NCI-H345 (cell line): ENCODE measurements around the gene LENG8.
"Not testable (repeated sequence)": the region's sequence is repeated elsewhere in the genome, so short reads cannot be mapped to it uniquely, and the experiment has no call there.

Experiments
- DNase-seq: peaks from one replicate; lab custom pipeline; 2025; lab: John Stamatoyannopoulos, UW

The LENG8 gene

DNA sequence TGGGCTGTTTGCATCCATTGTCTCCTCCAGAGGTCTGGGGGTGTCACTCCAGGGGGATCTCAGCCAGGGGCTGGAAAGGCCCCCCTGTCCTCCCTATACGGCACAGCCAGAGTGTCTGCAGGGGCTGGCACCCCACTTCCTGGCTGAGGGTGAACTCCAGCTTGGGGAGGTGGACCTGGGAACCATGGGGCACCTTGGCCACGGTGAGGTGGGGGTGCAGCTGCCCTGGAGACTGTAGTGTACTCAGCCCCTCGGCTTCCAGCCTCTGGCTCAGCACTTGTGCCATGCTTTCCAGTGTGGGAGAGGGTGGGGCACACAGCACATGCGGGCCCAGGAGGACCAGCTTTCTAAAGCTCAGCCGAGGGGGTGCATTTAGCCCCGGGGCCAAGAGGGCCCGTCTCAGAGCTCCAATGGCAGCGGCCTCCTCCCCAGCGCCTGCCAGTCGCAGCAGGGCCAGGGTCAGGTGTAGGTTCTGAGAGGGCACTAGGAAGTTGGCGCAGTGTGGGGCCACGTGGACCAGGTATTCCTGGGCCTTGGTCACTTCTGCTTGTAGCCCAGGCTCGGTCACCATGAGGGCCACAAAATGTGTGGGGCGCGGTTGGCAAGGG, 13.2 kb downstream of the LENG8 start:
- no peak for DNase-seq

DNA sequence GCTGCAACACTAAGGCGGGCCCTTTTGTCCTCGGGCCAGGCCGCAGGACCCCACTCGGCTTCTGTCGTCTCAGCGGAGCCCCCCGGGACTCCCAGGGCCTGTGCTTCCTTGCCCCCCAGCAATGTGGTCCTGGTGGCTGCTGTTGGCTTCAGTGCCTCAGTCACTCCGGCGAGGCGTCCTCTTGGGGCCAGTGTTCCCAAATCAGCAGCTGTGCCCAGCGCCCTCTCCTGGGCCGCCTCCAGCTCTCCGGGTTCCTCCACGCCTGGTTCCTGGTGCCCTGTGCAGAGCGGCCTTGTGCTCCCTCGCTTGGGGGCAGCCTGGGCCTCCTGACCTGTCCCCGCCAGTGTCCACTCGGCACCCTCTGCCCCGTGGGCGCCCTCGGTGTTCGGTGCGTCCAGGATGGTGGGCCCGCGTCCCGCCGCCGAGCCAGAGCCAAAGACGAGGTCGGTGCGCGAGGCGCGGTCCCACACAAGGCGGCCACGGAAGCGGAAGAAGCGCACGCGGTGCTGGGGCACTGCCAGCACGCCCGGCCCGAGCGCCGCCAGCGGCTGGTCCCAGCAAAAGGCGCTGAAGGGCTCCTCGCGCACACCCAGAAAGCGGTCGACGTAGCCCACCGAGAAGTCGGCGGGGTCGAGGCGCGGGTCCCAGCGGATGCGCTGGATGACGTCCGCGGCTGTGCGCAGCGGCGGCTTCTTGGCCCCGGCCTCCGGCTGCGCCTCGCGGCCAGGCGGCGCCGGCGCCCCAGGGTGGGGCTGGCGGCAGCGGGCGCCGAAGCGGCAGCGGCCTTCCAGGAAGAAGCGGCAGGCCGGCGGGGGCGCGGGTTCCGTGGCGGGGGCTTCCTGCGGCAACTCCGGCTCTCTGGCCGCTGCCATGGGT, 13.9 kb downstream of the LENG8 start:
- no peak for DNase-seq

DNA sequence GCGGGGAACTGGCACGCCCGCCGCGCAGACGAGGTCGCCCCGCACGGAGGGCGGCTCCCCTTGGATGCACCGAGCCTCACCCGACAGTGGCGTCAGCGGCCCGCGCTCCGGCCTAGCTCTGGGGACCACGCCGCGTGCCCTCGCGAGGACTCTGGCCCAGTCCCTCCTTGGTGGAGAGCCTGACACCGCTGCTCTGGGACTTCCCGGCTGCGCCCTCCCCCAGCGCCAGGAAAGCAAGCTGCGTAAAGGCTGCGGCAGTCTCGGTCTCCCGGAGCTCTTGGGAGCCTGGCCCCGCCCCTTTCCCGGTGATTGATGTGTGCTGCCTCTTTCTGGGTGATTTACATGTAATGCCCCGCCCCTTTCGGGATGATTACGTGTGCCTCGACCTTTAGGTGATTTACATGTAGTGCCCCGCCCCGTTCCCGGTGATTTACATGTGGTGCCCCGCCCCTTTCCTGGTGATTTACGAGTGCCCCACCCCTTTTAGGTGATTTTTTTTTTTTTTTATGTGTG, 14.6 kb downstream of the LENG8 start, which contains the start of gene LENG9:
Gene LENG9, minus strand, starts transcription at position 248 of the 513 bp plus-strand sequence. CDS start 252 bp downstream, outside the sequence.
- DNase-seq, result peak; percentile 36

DNA sequence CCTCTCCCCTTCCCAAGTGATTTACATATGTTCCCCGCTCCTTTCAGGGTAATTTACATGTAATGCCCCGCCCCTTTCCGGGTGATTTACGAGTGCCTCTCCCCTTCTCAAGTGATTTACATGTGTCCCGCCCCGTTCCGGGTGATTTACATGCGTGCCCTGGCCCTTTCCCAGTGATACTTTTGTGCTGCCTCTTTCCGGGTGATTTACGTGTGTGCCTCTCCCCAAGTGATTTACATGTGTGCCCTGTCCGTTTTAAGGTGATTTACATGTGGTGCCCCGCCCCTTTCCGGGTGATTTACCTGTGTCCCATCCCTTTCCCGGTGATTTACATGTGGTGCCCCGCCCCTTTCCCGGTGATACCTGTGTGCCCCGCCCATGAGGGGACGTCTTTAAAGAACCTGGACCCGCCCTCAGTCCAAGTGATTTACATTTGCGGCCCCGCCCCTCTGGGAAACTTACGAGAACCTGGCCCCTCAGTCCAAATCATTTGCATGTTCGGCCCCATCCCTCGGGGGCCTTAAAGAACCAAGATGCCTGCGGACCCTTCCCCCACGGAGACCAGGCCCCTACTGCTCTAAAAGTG, 15.1 kb downstream of the LENG8 start:
- peak; percentile 81 for DNase-seq

DNA sequence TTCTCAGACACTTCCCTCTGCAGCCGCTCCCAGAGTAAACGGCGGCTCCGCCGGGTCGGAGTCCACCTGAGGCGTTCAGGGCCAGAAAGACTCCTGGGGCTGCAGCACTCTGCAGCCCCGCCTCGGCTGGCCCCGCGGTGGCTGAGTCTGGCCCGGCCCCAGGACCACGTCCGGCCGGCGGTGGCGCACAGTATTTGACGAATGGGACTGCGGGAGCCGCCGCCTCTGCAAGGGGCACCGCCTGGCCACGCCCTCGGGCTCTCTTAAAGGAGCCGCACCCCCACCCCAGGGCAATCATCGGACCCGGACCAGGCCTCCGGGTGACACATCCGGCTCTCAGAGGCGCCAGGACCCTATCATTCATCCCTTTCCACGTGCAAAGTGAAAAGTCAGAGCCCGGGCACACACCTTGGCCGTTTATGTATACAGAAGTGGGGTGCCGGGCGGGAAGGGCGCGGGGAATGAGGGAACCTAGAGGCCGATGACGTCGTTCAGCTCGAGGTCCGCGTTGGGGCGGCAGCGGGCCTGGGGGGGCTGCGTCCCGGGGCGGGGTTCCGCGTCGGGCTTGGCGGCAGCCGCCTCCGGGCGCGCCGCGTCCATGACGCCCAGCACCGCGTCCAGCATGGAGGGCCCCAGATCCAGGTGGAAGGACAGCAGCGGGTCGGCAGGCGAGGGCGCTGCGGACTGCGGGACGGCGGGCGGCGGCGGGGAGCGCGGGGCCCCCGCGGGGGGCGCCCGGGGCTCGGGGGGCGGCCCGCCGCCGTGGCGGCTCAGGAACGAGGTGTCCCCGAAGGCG, 15.8 kb downstream of the LENG8 start:
- peak; percentile 42 for DNase-seq

DNA sequence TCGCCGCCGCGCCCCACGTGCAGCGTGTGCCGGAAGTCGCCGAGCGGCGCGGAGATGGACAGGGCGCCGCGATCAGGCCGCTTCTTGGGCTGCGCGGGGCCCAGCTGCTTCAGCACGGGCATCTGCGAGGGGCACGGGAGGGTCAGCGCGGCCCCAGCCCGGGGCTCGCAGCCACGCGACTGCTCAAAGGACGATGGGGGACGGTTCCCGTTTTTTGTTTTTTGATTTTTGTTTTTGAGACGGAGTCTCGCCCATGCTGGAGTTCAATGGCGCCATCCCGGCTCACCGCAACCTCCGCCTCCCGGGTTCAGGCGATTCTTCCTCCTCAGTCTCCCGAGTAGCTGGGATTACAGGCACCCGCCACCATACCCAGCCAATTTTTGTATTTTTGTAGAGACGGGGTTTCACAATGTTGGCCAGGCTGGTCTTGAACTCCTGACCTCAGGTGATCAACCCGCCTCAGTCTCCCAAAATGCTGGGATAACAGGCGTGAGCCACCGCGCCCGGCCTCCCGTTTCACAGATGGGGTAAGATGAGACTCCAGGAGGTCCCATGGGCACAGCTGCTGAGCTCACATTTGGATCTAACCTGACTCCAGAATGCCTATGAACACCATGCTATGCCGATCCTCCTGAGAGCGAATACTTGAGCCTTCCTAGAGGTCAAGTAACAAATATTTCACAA, 16.6 kb downstream of the LENG8 start:
- DNase-seq, result no peak

DNA sequence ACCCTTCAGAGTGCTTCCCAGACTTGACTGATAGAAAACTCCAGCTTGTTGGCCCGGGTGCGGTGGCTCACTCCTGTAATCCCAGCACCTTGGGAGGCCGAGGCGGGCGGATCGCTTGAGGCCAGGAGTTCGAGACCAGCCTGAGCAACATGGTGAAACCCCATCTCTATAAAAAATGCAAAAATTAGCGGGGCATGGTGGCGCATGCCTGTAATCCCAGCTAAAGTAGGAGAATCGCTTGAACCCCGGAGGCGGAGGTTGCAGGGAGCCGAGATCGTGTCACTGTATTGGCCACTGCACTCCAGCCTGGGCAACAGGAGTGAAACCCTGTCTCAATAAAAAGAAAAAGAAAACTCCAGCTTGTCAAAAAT, 17.1 kb downstream of the LENG8 start:
- not testable (repeated sequence) for DNase-seq

DNA sequence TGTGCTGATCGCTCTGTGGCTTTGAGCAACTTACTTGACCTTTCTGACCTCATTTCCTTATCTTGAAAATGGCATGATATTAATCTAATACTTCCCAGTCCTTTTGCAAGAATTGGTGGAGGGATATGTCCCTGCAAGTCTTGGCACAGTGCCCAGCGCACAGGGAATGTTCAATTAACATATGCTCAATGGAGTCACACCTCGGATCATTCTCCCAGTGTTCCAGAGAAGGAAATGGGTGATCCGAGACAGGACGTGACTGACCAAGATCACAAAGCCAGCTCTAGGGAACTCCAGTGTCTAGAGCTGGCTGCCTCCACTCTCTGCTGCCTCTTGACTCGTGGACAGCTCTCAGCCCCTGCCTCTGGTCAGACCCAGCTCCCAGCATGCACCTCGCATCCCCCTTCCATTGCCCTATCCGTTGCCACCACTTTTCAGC, 20.5 kb downstream of the LENG8 start:
- DNase-seq, result no peak

DNA sequence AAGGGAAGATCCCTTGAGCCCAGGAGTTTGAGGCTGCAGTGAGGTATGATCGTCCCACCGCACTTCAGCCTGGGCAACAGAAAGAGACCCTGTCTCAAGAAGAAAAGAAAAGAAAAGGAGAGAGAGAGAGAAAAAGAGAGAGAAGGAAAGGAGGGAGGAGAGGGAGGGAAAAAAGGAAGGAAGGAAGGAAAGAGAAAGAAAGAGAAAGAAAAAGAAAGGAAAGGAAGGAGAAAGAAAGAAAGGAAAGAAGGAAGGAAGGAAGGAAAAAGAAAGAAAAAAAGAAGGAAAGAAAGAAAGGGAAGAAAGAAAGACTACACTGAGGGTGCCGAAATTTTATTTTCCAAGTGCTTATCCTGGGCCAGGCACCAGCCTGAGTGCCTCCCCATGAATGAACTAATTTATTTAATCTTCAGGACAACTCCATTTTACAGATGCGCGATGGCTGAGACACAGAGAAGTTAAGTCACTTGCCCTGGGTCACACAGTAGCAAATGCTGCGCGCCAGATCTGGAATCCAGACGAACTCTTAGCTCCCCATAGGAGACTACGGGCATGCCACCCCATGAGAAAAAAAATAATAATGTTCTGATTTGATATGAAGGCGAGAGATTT, 21.4 kb downstream of the LENG8 start:
- DNase-seq, result no peak

DNA sequence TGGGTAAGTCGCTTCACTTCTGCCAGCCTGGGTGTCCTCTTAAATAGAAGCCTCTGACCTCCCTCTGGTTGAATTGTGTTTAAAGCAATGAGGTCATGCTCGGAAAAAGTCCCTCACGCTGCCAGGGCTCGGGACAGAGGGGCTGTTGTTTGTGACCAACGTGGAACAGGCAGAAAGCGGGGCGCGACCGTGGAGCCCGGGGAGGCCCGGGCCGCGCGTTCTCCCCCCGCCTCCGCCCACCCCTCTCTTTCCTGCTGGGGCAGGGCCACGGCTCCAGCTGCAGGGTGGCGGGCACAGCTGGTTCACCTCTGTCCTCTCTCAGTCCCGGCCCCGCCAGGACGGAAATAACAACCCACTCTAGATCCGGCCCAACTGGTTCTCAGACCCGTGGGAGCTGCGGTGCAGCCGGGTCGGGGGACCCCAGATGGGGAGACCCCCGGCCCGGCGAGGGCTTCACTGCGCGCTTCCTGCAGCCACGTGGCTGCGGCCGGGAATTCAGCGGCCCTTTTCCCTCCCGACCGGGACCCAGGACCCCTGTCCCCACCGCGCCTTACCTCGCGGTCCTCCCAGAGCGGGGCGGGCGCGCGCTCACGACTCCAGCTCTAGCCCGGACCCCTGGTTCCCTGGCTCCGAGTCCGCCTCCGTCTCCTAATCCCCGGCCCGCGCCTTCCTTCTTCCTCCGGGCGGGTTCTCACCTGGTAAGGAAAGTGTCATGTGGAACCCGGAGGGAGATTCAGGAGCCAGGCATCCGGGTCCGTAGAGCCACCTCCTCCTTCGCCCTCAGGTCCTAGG, 22.2 kb downstream of the LENG8 start:
- no peak for DNase-seq

DNA sequence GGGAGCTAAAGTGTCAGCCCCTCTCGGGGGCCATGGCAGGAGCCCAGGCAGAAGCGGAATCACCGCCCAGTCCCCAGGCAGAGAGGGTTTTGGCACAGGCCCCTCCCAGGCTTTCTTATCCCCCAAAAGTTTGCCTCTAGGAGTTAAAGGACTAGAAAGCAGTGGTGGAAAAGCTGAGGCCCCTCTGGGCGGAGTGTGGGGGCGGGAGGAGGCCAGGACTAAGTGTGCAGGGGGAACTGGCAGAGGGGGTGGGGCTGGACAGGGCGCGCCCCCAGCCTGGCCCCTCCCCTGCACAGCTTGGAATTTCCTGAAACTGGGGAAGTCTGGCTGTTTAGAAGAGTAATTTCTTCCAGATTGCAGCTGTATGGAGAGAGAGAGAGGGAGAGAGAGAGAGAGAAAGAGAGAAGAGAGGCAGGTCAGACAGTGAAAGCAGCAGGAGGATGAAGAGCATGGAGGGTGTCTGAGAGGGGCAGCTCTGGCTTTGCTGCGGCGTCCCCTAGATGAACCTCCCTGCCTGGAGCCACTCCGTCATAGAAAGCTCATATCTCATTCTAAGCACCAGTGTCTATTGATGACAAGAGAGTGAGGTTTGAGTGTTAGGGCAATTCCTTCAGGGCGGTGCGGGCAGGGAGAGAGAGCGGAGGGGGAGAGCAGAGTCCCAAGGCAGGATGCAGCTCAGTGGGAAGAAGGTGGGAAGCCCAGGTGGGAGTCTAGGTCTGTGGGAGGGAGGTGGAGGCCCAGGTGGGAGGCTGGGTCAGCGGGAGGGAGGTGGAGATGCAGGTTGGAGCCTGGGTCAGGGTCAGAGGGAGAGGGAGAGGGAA, 24.3 kb downstream of the LENG8 start, which contains the start of gene CDC42EP5:
Gene CDC42EP5, minus strand, starts transcription at position 226 of the 821 bp plus-strand sequence. CDS start 7,749 bp downstream, outside the sequence.
- DNase-seq, result no peak

DNA sequence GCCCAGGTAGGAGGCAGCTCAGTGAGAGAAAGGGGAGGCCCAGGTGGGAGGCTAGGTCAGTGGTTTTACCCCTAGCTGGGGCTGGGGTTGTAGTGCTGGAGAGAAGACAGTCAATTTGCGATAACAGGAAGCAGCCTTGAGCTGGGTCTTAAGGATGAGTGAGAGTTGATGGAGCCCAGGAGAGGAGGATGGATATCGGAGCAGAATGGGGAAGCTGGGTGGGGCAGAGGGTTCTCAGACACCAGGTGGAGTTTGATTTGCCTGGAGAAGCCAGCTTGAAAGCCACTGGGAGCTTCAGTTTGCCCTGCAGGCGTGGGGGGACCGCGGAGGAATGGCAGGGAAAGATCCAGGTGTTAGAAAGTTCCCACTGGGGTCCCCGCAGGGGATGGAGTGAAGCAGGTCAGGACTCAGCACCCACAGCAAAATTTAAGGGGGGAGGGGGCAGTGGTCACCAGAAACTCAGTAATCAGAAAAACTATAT, 24.9 kb downstream of the LENG8 start:
- DNase-seq, result no peak

DNA sequence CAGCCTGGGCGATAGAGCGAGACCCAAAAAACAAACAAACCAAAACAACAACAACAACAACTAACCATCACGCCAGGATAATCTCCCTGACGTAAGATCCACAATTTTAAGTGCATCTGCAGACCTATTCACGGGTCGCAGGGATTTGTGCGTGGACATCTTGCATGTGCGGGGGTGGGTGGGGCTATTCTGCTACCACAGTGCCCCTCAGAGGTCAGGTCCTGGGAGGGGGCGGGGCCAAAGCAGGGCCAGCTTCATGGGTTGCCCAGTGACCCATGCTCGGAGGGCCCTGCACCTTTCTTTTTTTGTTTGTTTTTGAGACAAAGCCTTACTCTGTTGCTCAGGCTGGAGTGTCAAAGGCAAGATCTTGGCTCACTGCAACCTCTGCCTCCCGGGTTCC, 26.7 kb downstream of the LENG8 start:
- no peak for DNase-seq

DNA sequence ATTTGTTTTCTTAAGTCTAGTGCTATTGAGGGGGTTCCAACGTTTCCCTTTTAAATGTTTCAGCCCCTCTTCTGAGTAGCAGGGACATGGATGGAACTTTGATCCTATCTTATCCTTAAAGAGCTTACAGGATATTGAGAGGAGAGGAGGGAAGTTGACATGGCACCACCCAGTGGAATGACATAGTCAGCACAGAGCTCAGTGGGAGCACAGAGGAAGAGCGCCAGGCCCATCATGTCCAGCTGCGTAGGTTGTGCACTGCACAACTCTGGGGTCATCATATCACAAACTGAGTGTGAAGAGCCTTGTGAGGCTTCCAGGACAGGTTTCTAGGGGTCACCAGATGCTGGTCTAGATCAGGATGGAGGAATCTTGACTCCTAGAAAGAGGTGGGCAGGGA, 28.7 kb downstream of the LENG8 start:
- DNase-seq, result no peak

DNA sequence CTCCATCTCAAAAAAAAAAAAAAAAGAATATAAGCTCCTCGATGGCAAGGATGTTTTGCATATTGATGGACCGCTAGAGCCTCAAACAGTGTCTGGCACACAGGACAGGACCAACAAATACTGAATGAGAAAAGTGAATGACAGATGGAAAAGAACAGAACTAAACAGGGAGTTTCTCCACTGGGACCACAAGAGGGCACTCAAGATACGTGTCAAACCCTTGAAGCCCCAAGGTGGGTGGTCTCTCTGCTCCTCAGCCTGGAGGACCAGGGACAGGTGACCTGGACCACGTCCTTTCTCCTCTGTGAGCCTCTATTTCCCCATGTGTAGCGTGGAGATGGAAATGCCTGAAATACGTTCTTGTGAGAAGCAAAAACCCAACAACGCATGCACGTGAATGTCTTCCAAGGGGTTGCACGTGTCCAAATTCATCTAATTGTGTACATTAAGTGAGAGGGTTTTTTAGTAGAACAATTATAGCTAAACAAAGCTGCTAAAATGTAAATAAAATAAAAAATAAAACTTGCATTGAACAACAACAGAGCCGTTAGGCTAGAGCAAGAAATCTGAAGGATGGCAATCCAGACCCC, 29.8 kb downstream of the LENG8 start:
- peak; percentile 16 for DNase-seq

DNA sequence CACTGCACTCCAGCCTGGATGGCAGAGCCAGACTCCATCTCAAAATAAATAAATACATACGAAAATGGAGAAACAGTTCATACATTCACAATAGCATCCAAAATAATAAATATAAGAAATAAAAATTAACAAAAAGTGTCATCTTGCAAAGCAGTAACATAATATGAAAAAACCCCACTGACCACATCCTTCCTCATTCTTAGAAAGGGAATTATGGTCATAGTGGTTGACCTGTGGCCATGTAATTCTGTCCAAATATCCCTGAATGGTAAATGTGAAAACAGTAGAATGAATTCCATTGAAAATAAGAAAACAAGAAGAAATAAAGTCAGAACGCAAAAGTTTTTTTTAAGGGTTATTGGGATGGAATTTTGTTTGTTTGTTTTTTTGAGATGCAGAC, 31.1 kb downstream of the LENG8 start:
- DNase-seq, result no peak

DNA sequence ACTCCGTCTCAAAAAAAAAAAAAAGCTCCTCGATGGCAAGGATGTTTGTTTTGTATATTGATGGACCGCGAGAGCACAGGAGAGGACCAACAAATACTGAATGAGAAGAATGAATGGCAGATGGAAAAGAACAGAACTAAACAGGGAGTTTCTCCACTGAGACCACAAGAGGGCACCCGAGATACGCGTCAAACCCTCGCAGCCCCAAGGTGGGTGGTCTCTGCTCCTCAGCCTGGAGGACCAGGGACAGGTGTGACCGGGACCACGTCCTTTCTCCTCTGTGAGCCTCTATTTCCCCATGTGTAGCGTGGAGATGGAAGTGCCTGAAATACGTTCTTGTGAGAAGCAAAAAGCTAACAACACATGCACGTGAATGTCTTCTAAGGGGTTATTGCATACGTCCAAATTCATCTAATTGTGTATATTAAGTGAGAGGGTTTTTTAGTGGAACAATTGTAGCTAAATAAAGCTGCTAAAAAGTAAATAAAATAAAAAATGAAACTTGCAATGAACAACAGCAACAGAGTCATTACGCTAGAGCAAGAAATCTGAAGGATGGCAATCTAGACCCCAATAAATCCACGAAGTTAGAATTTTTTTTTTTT, 32.4 kb downstream of the LENG8 start:
- DNase-seq, result peak; percentile 30

DNA sequence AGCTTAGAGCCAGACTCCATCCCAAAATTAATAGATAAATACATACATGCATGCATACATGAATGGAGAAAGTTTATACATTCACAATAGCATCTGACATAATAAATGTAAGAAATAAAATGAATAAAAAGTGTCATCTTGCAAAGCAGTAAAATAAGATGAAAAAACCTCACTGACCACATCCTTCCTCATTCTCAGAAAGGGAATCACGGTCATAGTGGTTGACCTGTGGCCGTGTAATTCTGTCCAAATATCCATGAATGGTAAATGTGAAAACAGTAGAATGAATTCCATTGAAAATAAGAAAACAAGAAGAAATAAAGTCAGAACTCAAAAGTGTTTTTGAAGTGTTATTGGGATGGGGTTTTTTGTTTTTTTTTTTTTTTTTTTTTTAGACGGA, 33.9 kb downstream of the LENG8 start:
- no peak for DNase-seq
